HCT116 (cell line): ENCODE results near the gene HOXB2.

Experiments
- CTCF ChIP-seq, 3 experiments: fragments of 200-600 bp in 1 of 3; sonication (generic) in 1 of 3; IDR thresholded peaks in 2 of 3; conservative IDR thresholded peaks in 1 of 3; 2 replicates each; pipeline ENCODE4 v1.5.1; 2012 to 2017; ENCODE audit warnings: low read depth in 2 of 3, low read length in 2 of 3, antibody characterized with exemption in 1 of 3, borderline replicate concordance in 1 of 3, control low read depth in 1 of 3, mild to moderate bottlenecking in 1 of 3, mixed read lengths in 1 of 3, mixed run types in 1 of 3, moderate library complexity in 1 of 3; ENCODE audit not compliant: insufficient read depth in 1 of 3
- JUND ChIP-seq: IDR thresholded peaks from 2 replicates; pipeline ENCODE4 v1.6.1; 2012
- POLR2AphosphoS5 ChIP-seq: IDR thresholded peaks from 2 replicates; pipeline ENCODE4 v1.6.1; 2011; ENCODE audit warnings: mild to moderate bottlenecking, low read depth, low read length, moderate library complexity

- TF ChIP-seq CTCF (IDR thresholded peaks at IDR 0.05 in 2 of 3, conservative IDR thresholded peaks at IDR 0.05 in 1 of 3; ENCODE audit: borderline replicate concordance in 1 of 3, insufficient read depth in 1 of 3, low read depth in 2 of 3, low read length in 2 of 3) = no peak
- no peak for TF ChIP-seq JUND
- TF ChIP-seq POLR2AphosphoS5 = no peak
Measured at GRCh38 chr17:48530887-48531272, 14.0 kb downstream of the HOXB2 start, which contains the start of gene HOXB1.
